HepG2 (cell line): ENCODE data around the gene AGXT. TPM values are rescaled to one million over a fixed set of nuclear protein-coding genes. Genes with fewer than 3 reads are reported as not detected.

Experiments
- ELF1 ChIP-seq: sonication (generic); formaldehyde crosslinking; IDR thresholded peaks from 2 replicates; pipeline ENCODE4 v1.4.0; 2020; ENCODE audit warnings: missing genetic modification reagents
- ELF3 ChIP-seq: IDR thresholded peaks from 2 replicates; pipeline ENCODE4 v1.6.1; 2016; ENCODE audit warnings: missing genetic modification reagents, missing compliant biosample characterization
- FOXJ3 ChIP-seq: sonication (generic); formaldehyde crosslinking; IDR thresholded peaks from 2 replicates; pipeline ENCODE4 v1.4.0; 2020; ENCODE audit warnings: missing genetic modification reagents, mild to moderate bottlenecking, borderline replicate concordance
- GPN1 ChIP-seq: sonication (generic); formaldehyde crosslinking; IDR thresholded peaks from 2 replicates; pipeline ENCODE4 v1.5.1; 2020; ENCODE audit warnings: missing genetic modification reagents, borderline replicate concordance
- MAF1 ChIP-seq: sonication (generic); formaldehyde crosslinking; IDR thresholded peaks from 2 replicates; pipeline ENCODE4 v1.5.0; 2020; ENCODE audit warnings: missing genetic modification reagents, borderline replicate concordance
- PHF20 ChIP-seq: sonication (generic); formaldehyde crosslinking; IDR thresholded peaks from 2 replicates; pipeline ENCODE4 v1.5.0; 2020; ENCODE audit warnings: mild to moderate bottlenecking, missing genetic modification reagents
- SRSF1 ChIP-seq: fragments of 200-400 bp; formaldehyde crosslinking; optimal IDR thresholded peaks from 2 replicates; pipeline ENCODE3; 2017; ENCODE audit warnings: mild to moderate bottlenecking, low read depth, low read length, moderate library complexity
- SUZ12 ChIP-seq: fragments of 150-350 bp; IDR thresholded peaks from 2 replicates; pipeline ENCODE4 v1.6.1; 2014; ENCODE audit warnings: low read depth, low read length
- THYN1 ChIP-seq: sonication (generic); formaldehyde crosslinking; IDR thresholded peaks from 2 replicates; pipeline ENCODE4 v1.8.1; 2023; ENCODE audit warnings: low read depth, mild to moderate bottlenecking, moderate library complexity, missing genetic modification reagents, borderline replicate concordance
- ZNF205 ChIP-seq: IDR thresholded peaks from 2 replicates; pipeline ENCODE4 v1.6.1; 2018; ENCODE audit warnings: missing biosample characterization, missing genetic modification reagents
- ZNF264 ChIP-seq: sonication (generic); formaldehyde crosslinking; IDR thresholded peaks from 2 replicates; pipeline ENCODE4 v1.4.0; 2020; ENCODE audit warnings: missing genetic modification reagents
- ZNF317 ChIP-seq: sonication (generic); formaldehyde crosslinking; IDR thresholded peaks from 2 replicates; pipeline ENCODE4 v1.5.0; 2020; ENCODE audit warnings: mild to moderate bottlenecking, missing genetic modification reagents
- ZNF598 ChIP-seq: sonication (generic); formaldehyde crosslinking; IDR thresholded peaks from 2 replicates; pipeline ENCODE4 v1.5.1; 2020; ENCODE audit warnings: mild to moderate bottlenecking, missing genetic modification reagents, borderline replicate concordance
- ZNF7 ChIP-seq: IDR thresholded peaks from 2 replicates; pipeline ENCODE4 v1.6.1; 2016; ENCODE audit warnings: missing biosample characterization, missing genetic modification reagents
- ZSCAN9 ChIP-seq: IDR thresholded peaks from 2 replicates; pipeline ENCODE4 v1.6.1; 2016; ENCODE audit warnings: borderline replicate concordance
- polyA plus RNA-seq, 8 experiments: library from polyadenylated mRNA; depleted of rRNA in 3 of 8; stranded (reverse) in 7 of 8; unstranded in 1 of 8; fragments of >200 nt; fragmentation: Illumina TruSeq in 4 of 8; extraction: Trizol in 4 of 8; gene quantifications; 2 replicates each; pipeline versions ENCODE4 v1.2.1 to v1.2.3, GENCODE V29; 2011 to 2016; ENCODE audit warnings: low read depth in 4 of 8, missing spikeins in 1 of 8, mixed read lengths in 1 of 8; ENCODE audit not compliant: insufficient read depth in 1 of 8
- total RNA-seq, 5 experiments: library from RNA; depleted of rRNA; stranded (reverse); fragments of >200 nt; fragmentation: Illumina TruSeq; extraction: Trizol; gene quantifications; 2 replicates each; pipeline ENCODE4 v1.2.3, GENCODE V29; 2016; ENCODE audit warnings: low read depth in 1 of 5
- TF ChIP-seq, protein P1 (sequence below): IDR thresholded peaks from 2 replicates; pipeline ENCODE4 v1.6.1; 2016; ENCODE audit warnings: missing biosample characterization, missing genetic modification reagents, low read depth
- TF ChIP-seq, protein P2 (sequence below): sonication (generic); formaldehyde crosslinking; IDR thresholded peaks from 2 replicates; pipeline ENCODE4 v1.4.0; 2020; ENCODE audit warnings: missing genetic modification reagents
- TF ChIP-seq, protein P3 (sequence below): sonication (generic); formaldehyde crosslinking; IDR thresholded peaks from 2 replicates; pipeline ENCODE4 v1.8.1; 2023; ENCODE audit warnings: mild to moderate bottlenecking, missing genetic modification reagents
- TF ChIP-seq, protein P4 (sequence below): sonication (generic); formaldehyde crosslinking; IDR thresholded peaks from 2 replicates; pipeline ENCODE4 v1.4.0; 2020; ENCODE audit warnings: low read depth, missing genetic modification reagents
- TF ChIP-seq, protein P5 (sequence below): sonication (generic); formaldehyde crosslinking; conservative IDR thresholded peaks from 2 replicates; pipeline ENCODE4 v1.8.0; 2022; ENCODE audit warnings: mild to moderate bottlenecking, moderate library complexity, missing genetic modification reagents

Gene AGXT
- total and polyA plus RNA-seq, 2 of the 13 experiments (the other 11 are each of a cell fraction or from before 2014, with no cell fraction given), result 41.9 to 96.1 TPM

DNA sequence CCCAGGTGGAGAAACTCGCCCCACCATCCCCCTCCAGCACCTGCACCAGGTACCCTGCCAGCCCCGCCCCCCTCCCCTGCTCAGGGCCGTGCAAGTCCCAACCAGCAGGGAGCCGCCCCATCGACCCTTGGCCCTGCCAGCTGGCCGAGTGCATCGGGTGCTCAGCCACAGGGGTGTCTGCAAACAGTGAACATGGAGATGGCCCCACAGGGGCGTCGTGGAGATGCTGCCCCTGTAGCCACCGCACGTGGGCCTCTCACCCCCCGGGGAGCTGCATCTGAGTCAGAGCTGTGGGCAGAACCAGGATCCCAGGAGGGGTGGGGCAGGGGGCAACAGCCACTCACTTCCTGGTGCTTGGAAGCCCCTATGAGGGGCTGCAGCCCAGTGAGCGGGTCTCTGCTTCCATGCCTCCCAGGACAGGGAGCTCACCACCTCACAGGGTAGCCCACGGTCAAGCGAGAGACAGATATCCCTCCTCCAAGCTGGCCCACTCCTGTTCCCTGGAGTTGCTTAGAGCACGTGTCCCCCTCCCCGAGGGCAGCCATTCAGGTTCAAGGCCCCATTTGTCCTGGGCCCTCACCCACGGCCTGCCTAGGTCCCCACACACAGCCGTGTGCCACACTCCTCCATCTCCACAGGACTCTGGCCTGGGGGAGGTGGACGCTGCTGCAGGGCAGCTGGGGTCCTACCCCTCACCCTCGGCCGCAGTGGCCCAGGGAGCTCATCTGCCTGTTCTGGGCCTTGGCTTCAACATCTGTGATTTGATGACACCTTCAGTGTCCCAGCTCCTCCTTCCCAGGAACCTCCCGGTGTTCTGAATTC lies 28.5 kb downstream of the AGXT start (continued):
- TF ChIP-seq, protein P1, sequence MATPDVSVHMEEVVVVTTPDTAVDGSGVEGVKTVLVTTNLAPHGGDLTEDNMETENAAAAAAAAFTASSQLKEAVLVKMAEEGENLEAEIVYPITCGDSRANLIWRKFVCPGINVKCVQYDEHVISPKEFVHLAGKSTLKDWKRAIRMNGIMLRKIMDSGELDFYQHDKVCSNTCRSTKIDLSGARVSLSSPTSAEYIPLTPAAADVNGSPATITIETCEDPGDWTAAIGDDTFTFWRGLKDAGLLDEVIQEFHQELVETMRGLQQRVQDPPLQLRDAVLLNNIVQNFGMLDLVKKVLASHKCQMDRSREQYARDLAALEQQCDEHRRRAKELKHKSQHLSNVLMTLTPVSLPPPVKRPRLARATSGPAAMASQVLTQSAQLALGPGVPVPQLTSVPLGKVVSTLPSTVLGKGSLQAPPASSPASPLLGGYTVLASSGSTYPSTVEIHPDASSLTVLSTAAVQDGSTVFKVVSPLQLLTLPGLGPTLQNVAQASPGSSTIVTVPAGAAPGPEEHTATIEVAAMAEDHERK (CRISPR knock-in tag), result no peak
- TF ChIP-seq ELF1 (CRISPR knock-in tag) (no peak), SRSF1 (no peak), ZSCAN9 (CRISPR knock-in tag) (no peak), GPN1 (CRISPR knock-in tag) (no peak), ELF3 (CRISPR knock-in tag) (no peak), FOXJ3 (CRISPR knock-in tag) (no peak), SUZ12 (no peak), ZNF317 (CRISPR knock-in tag) (no peak), THYN1 (CRISPR knock-in tag) (no peak), ZNF264 (CRISPR knock-in tag) (no peak), PHF20 (CRISPR knock-in tag) (no peak), ZNF205 (no peak), ZNF598 (CRISPR knock-in tag) (no peak), ZNF7 (CRISPR knock-in tag) (no peak), MAF1 (CRISPR knock-in tag) (no peak)
- TF ChIP-seq, protein P2, sequence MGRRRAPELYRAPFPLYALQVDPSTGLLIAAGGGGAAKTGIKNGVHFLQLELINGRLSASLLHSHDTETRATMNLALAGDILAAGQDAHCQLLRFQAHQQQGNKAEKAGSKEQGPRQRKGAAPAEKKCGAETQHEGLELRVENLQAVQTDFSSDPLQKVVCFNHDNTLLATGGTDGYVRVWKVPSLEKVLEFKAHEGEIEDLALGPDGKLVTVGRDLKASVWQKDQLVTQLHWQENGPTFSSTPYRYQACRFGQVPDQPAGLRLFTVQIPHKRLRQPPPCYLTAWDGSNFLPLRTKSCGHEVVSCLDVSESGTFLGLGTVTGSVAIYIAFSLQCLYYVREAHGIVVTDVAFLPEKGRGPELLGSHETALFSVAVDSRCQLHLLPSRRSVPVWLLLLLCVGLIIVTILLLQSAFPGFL (CRISPR knock-in tag), result no peak
- TF ChIP-seq, protein P3, sequence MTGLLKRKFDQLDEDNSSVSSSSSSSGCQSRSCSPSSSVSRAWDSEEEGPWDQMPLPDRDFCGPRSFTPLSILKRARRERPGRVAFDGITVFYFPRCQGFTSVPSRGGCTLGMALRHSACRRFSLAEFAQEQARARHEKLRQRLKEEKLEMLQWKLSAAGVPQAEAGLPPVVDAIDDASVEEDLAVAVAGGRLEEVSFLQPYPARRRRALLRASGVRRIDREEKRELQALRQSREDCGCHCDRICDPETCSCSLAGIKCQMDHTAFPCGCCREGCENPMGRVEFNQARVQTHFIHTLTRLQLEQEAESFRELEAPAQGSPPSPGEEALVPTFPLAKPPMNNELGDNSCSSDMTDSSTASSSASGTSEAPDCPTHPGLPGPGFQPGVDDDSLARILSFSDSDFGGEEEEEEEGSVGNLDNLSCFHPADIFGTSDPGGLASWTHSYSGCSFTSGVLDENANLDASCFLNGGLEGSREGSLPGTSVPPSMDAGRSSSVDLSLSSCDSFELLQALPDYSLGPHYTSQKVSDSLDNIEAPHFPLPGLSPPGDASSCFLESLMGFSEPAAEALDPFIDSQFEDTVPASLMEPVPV (CRISPR knock-in tag), result peak; percentile 82; the same call in 1 of the 2 replicates
- TF ChIP-seq, protein P4, sequence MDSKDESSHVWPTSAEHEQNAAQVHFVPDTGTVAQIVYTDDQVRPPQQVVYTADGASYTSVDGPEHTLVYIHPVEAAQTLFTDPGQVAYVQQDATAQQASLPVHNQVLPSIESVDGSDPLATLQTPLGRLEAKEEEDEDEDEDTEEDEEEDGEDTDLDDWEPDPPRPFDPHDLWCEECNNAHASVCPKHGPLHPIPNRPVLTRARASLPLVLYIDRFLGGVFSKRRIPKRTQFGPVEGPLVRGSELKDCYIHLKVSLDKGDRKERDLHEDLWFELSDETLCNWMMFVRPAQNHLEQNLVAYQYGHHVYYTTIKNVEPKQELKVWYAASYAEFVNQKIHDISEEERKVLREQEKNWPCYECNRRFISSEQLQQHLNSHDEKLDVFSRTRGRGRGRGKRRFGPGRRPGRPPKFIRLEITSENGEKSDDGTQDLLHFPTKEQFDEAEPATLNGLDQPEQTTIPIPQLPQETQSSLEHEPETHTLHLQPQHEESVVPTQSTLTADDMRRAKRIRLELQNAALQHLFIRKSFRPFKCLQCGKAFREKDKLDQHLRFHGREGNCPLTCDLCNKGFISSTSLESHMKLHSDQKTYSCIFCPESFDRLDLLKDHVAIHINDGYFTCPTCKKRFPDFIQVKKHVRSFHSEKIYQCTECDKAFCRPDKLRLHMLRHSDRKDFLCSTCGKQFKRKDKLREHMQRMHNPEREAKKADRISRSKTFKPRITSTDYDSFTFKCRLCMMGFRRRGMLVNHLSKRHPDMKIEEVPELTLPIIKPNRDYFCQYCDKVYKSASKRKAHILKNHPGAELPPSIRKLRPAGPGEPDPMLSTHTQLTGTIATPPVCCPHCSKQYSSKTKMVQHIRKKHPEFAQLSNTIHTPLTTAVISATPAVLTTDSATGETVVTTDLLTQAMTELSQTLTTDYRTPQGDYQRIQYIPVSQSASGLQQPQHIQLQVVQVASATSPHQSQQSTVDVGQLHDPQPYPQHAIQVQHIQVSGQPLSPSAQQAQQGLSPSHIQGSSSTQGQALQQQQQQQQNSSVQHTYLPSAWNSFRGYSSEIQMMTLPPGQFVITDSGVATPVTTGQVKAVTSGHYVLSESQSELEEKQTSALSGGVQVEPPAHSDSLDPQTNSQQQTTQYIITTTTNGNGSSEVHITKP (CRISPR knock-in tag), result peak; percentile 97
- TF ChIP-seq, protein P5, sequence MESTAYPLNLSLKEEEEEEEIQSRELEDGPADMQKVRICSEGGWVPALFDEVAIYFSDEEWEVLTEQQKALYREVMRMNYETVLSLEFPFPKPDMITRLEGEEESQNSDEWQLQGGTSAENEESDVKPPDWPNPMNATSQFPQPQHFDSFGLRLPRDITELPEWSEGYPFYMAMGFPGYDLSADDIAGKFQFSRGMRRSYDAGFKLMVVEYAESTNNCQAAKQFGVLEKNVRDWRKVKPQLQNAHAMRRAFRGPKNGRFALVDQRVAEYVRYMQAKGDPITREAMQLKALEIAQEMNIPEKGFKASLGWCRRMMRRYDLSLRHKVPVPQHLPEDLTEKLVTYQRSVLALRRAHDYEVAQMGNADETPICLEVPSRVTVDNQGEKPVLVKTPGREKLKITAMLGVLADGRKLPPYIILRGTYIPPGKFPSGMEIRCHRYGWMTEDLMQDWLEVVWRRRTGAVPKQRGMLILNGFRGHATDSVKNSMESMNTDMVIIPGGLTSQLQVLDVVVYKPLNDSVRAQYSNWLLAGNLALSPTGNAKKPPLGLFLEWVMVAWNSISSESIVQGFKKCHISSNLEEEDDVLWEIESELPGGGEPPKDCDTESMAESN (CRISPR knock-in tag), result no peak
